Heart left ventricle (tissue), 13 donors: ENCODE results near the gene ARL4C.

Experiments
- CTCF ChIP-seq, 12 donors: fragments of 200-600 bp; sonication (generic) in 4 of 12; IDR thresholded peaks; one replicate each; pipeline versions ENCODE4 v1.5.0 to v1.8.0; 2018 to 2022; ENCODE audit warnings: antibody characterized with exemption in 12 of 12, mild to moderate bottlenecking in 5 of 12
- POLR2A ChIP-seq, 2 donors: fragments of 450-650 bp; IDR thresholded peaks; one replicate each; pipeline ENCODE4 v1.6.1; 2017; ENCODE audit warnings: antibody characterized with exemption in 2 of 2, mild to moderate bottlenecking in 2 of 2, moderate library complexity in 2 of 2
- donor health status: ischemic (EF 13 %, LVEDD 7.1; RV severe dilation, severe dysfunction).
- donor health status: DM: no; HTN: yes; CAD: no.
- donor health status: DM: no; HTN: no; CAD: no.
- donor health status: ischemic (EF 25% LVEDD 6.9; RV normal size, moderate dysfunction).
- donor health status: ischemic (EF 25% LVEDD 5.7; RV mildly dilated, moderate dysfunction).
- donor health status: ischemic (EF 35%, LVEDD 5.7; RV mildly dilated, moderate dysfunction).
- donor health status: nonischemic (EF 11% LVEDD 7.7; RV severe dilation, severe dysfunction).
- donor health status: DM: yes; HTN: yes; CAD: no.
- donor health status: PGD.
- donor health status: ischemic (EF 29% LVEDD 5.4; RV normal size, mild dysfunction).
- donor health status: nonischemic (EF 23%, LVEDD 6.1; RV moderate dilation, normal function).

- TF ChIP-seq POLR2A (IDR thresholded peaks at IDR 0.05) (no peak), CTCF (IDR thresholded peaks at IDR 0.05) (no peak)
These were observed 38.6 kb upstream of the ARL4C start for GRCh38 chr2:234535464-234535863.
